Neural progenitor cell (in vitro differentiated cells): ENCODE data around the gene FBXO34.

Experiments
- CTCF ChIP-seq: fragments of 200-600 bp; sonication (generic); IDR thresholded peaks from 2 replicates; pipeline ENCODE4 v1.5.1; 2017; ENCODE audit warnings: antibody characterized with exemption, mild to moderate bottlenecking
- EZH2phosphoT487 ChIP-seq: fragments of 200-600 bp; sonication (generic); IDR thresholded peaks from 2 replicates; pipeline ENCODE4 v1.6.1; 2017; ENCODE audit warnings: antibody characterized with exemption

DNA sequence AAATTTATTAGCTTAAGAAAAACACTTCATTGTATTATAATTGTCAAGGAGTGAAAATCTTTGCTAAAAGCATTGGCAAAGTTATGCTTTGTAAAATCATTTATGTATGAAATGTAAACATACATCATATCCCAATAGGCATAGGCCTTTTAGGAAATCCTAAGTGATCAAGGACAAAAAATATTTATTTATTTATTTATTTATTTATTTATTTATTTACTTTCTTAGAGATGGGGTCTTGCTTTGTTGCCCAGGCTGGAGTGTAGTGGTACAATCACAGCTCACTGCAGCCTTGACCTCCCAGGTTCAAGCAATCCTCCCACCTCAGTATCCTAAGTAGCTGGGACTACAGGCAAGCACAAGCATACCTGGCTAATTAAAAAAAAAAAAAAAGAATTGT lies 47.9 kb upstream of the FBXO34 start:
- TF ChIP-seq CTCF (no peak), EZH2phosphoT487 (no peak)
